ENCODE data around the gene DNM3. TPM values are rescaled to one million over a fixed set of nuclear protein-coding genes. Genes with fewer than 3 reads are reported as not detected.
"Not testable (repeated sequence)": the region's sequence is repeated elsewhere in the genome, so short reads cannot be mapped to it uniquely, and the experiment has no call there.

Gene DNM3
- total RNA-seq, result 1 to 10 TPM; 1.5 to 1.6 TPM

- H3K27ac Mint-ChIP-seq, result peak within 1 kb of the TSS; percentile 21
- no peaks in the 10 kb centered on the region for H3K36me3 Mint-ChIP-seq (ENCODE audit: low read depth)
- DNase-seq (peak; percentile 77), ATAC-seq (peak; percentile 97)
- POLR2A ChIA-PET, result interaction anchor here (0.6 to 1.9 kb wide), 2 partner anchors 60 to 333 kb away, joined by 5 to 6 read pairs; partner anchors contain the start of gene METTL13
- H3K4me1 Mint-ChIP-seq (ENCODE audit: low read depth), result peaks cover 16% of the 10 kb centered on the region
- peak within 1 kb of the TSS; percentile 78 for H3K4me3 Mint-ChIP-seq
- H3K9me3 Mint-ChIP-seq (ENCODE audit: insufficient read depth), result no peaks in the 10 kb centered on the region
- CTCF ChIA-PET, result interaction anchor here (0.5 to 5.0 kb wide), 7 partner anchors 21 to 197 kb away, joined by 3 to 24 read pairs (median 3); partner anchors contain the start of gene VAMP4
- H3K27me3 Mint-ChIP-seq (ENCODE audit: low read depth), result peaks cover 32% of the 10 kb centered on the region
These were observed at the start of gene DNM3 for GRCh38 chr1:171841050-171841910. TSS of gene DNM3 (plus strand) at chr1:171841498. CDS start at chr1:171841657, 159 bp downstream.

DNA sequence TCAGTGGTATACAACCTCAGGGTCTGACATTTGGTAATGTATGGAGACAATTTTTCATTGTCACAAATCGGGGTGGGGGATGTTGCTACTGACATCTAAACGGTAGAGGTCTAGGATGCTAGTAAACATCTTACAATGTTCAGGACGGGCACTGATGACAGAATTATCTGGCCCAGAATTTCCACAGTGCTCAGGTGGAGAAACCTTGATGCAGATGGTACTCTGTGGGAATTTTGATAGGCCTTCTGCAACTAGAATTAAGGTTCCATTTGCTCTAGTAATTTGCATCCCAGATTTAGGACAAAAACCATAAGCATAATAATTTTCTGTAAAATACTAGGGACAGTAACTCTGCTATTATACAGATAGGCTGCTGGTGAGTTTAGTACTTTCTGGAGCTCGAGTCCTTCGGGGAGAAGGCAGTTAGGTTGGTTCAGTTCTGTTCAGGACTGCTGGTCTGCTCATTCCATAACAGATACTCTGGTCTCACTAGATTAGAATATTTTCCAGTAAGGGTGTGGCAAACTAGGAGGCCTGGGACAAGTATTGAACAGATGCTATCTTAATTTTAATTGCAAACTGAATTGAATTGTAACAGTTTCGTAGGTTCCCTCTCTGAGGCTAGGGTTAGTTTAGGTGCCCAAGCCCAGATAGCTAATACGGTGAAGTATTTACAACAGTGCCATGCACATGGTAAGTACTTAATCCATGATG is 48.5 kb upstream of the DNM3 start:
- Mint-ChIP-seq H3K4me1 (ENCODE audit: low read depth) (peaks cover 20% of the 10 kb centered on the region), H3K4me3 (no peak overlapping the region), H3K9me3 (ENCODE audit: insufficient read depth) (no peaks in the 10 kb centered on the region), H3K27ac (peak overlapping the region; percentile 13), H3K27me3 (ENCODE audit: low read depth) (no peaks in the 10 kb centered on the region), H3K36me3 (ENCODE audit: low read depth) (peaks cover 81% of the 10 kb centered on the region)
- ChIA-PET POLR2A (no interaction called here), CTCF (no interaction called here)
- no peak for ATAC-seq
- no peak for DNase-seq

DNA sequence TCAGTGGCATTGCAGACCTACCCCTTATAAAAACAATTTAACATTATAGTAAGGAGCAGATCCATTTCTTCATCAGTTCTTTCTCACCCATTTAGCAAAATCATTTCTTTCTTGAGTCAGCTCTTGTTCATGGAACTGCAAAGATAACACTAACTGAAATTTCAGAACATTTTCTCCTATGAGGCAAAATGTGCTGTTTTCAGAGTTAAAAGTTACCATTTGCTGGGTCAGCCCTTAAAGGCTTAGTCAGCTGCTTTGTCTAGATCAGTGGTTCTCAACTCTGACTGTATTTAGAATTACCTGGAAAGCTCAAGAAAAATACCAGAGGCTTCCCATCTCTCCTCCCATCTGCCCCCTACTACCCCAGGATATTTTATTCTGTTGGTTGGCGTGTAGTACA is 47.7 kb upstream of the DNM3 start:
- DNase-seq (no peak), ATAC-seq (no peak)
- ChIA-PET POLR2A (no interaction called here), CTCF (interaction anchor here (1.1 kb wide), 1 partner anchor 8 kb away, joined by 3 read pairs; no protein-coding TSS in a partner anchor)
- Mint-ChIP-seq H3K27ac (peak overlapping the region; percentile 59), H3K36me3 (ENCODE audit: low read depth) (peaks cover 80% of the 10 kb centered on the region), H3K27me3 (ENCODE audit: low read depth) (no peaks in the 10 kb centered on the region), H3K4me1 (ENCODE audit: low read depth) (peaks cover 17% of the 10 kb centered on the region), H3K4me3 (no peak overlapping the region), H3K9me3 (ENCODE audit: insufficient read depth) (no peaks in the 10 kb centered on the region)

DNA sequence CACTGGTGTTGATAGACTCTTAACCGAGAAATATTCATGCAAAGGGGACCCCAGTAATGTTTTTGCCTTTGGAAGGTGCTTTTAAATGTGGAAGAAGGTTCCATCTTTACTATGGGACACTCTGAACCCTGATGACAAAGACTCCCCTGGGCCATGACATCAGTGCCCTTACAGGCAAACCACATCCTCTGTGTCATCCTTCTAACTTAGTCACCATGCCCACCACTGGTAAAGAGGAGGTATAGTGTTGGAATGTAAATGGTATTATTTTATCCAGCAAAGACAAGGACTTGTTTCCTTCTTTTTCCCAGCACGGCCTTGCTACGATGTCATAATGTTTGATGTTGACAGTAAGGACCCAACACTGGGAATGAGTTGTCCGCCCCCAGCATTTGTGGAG is 47.2 kb upstream of the DNM3 start:
- Mint-ChIP-seq H3K9me3 (ENCODE audit: insufficient read depth) (no peaks in the 10 kb centered on the region), H3K27me3 (ENCODE audit: low read depth) (no peaks in the 10 kb centered on the region), H3K36me3 (ENCODE audit: low read depth) (peaks cover 76% of the 10 kb centered on the region), H3K4me3 (no peak overlapping the region), H3K4me1 (ENCODE audit: low read depth) (peaks cover 15% of the 10 kb centered on the region), H3K27ac (peak overlapping the region; percentile 59)
- ChIA-PET CTCF (interaction anchor here (1.1 kb wide), 2 partner anchors 8 to 53 kb away, joined by 3 to 4 read pairs; no protein-coding TSS in a partner anchor), POLR2A (interaction anchor here (1.3 kb wide), 1 partner anchor 9 kb away, joined by 3 read pairs; no protein-coding TSS in a partner anchor)
- peak; percentile 72 for DNase-seq
- ATAC-seq, result peak; percentile 95

DNA sequence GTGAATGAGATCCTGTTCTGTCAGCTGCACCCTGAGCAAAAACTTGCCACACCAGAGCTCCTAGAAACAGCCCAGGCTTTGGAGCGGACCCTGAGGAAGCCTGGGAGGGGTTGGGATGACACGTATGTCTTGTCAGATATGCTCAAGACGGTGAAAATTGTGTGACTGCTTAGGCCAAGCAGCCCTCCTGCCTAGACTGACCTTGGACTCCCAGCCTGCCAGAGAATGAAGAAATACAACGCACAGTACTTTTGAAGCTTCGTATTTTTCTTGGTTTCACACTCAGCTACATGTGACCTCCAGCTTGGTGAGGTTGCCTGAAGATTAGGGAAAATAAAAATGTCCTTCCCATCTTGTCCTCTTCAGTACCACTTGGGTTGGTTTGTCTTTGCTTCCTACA is 44.7 kb upstream of the DNM3 start:
- peaks cover 57% of the 10 kb centered on the region for H3K36me3 Mint-ChIP-seq (ENCODE audit: low read depth)
- ChIA-PET POLR2A (no interaction called here), CTCF (no interaction called here)
- no peak for DNase-seq
- H3K4me3 Mint-ChIP-seq, result no peak overlapping the region
- no peak for ATAC-seq
- no peaks in the 10 kb centered on the region for H3K27me3 Mint-ChIP-seq (ENCODE audit: low read depth)
- no peaks in the 10 kb centered on the region for H3K9me3 Mint-ChIP-seq (ENCODE audit: insufficient read depth)
- H3K4me1 Mint-ChIP-seq (ENCODE audit: low read depth), result peaks cover 15% of the 10 kb centered on the region
- H3K27ac Mint-ChIP-seq, result no peak overlapping the region

DNA sequence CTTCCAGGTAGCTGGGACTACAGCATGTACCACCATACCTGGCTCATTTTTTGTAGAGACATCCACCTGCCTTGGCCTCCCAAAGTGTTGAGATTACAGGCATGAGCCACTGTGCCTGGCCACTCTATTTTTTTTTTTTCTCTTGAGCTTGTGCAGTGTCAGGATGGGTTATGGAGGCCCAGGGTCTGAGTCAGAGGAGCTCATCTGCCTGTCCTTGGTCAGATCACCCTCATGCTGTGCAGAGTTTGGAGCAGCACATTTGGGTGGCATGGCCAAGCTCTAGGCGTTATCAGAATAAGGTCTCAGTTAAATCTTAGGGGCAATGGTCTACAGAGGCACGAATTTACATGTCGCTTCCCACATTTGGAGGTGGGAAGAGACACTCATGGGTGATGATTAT is 43.0 kb upstream of the DNM3 start:
- Mint-ChIP-seq H3K27ac (no peak overlapping the region), H3K4me1 (ENCODE audit: low read depth) (peaks cover 14% of the 10 kb centered on the region), H3K9me3 (ENCODE audit: insufficient read depth) (no peaks in the 10 kb centered on the region), H3K27me3 (ENCODE audit: low read depth) (no peaks in the 10 kb centered on the region), H3K36me3 (ENCODE audit: low read depth) (peaks cover 41% of the 10 kb centered on the region), H3K4me3 (no peak overlapping the region)
- ChIA-PET CTCF (interaction anchor here (1.7 to 4.8 kb wide), 2 partner anchors 13 to 153 kb away, joined by 5 to 33 read pairs; no protein-coding TSS in a partner anchor), POLR2A (no interaction called here)
- DNase-seq (no peak), ATAC-seq (no peak)

DNA sequence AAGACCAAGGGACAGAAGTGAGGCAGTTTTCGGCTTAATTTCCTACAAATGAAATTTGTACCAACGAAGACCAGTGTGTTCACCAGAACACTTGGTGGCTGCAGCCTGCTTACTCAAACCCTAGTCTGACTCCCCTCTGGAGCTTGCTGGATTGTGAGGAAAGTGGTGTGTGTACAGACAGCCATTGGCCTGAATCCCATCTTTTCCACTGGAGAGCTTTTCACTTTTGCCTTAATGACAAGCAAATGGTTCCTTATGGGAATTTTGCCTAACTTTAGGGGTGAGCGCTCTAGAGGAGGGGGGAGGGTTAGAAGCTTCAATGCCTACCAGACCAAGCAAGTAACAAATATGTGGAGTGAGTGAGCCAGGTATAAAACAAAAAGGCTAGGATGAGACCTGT is 42.5 kb upstream of the DNM3 start:
- CTCF ChIA-PET, result interaction anchor here (0.7 to 4.8 kb wide), 5 partner anchors 12 to 186 kb away, joined by 3 to 33 read pairs (median 5); no protein-coding TSS in a partner anchor
- no peak for ATAC-seq

DNA sequence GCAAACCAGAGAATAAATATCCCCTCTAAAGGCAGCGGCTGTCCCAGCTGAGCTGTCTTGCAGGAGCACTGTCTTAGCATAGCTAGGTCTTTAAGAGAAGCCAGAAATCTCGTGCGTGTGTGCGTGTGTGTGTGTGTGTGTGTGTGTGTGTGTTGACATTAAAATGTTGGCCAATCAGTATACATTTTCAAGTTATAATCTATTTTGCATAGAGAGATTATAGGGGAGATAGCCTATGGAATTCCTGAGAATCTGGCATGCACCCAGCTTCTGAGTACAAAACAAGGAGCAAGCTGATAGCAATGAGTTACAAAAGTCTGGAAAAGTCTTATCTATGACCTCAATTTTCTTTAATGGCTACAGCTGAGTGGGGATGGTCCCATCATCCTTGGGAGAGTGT is 42.1 kb upstream of the DNM3 start:
- Mint-ChIP-seq H3K4me3 (no peak overlapping the region), H3K36me3 (ENCODE audit: low read depth) (peaks cover 34% of the 10 kb centered on the region), H3K9me3 (ENCODE audit: insufficient read depth) (no peaks in the 10 kb centered on the region), H3K27ac (no peak overlapping the region), H3K4me1 (ENCODE audit: low read depth) (peaks cover 6% of the 10 kb centered on the region), H3K27me3 (ENCODE audit: low read depth) (no peaks in the 10 kb centered on the region)
- ATAC-seq (no peak), DNase-seq (no peak)
- CTCF ChIA-PET, result interaction anchor here (0.7 to 4.8 kb wide), 5 partner anchors 12 to 186 kb away, joined by 3 to 33 read pairs (median 5); no protein-coding TSS in a partner anchor
- POLR2A ChIA-PET, result no interaction called here

More for the DNA sequence above, 42.5 kb upstream of the DNM3 start:
- H3K36me3 Mint-ChIP-seq (ENCODE audit: low read depth), result peaks cover 38% of the 10 kb centered on the region
- no peaks in the 10 kb centered on the region for H3K9me3 Mint-ChIP-seq (ENCODE audit: insufficient read depth)
- peaks cover 10% of the 10 kb centered on the region for H3K4me1 Mint-ChIP-seq (ENCODE audit: low read depth)
- H3K27me3 Mint-ChIP-seq (ENCODE audit: low read depth), result no peaks in the 10 kb centered on the region
- POLR2A ChIA-PET, result no interaction called here
- H3K27ac Mint-ChIP-seq, result no peak overlapping the region
- DNase-seq, result no peak
- H3K4me3 Mint-ChIP-seq, result no peak overlapping the region

GRCh38 chr1:171799698-171800097 is 41.6 kb upstream of the DNM3 start:
- ChIA-PET CTCF (interaction anchor here (1.3 to 6.8 kb wide), 10 partner anchors 8 to 601 kb away, joined by 3 to 142 read pairs (median 8); partner anchors contain the start of gene METTL13), POLR2A (interaction anchor here (0.6 kb wide), 1 partner anchor 204 kb away, joined by 3 read pairs; no protein-coding TSS in a partner anchor)
- not testable (repeated sequence) for H3K27me3 Mint-ChIP-seq (ENCODE audit: low read depth); H3K4me3 Mint-ChIP-seq; H3K27ac Mint-ChIP-seq; H3K9me3 Mint-ChIP-seq (ENCODE audit: insufficient read depth); H3K4me1 Mint-ChIP-seq (ENCODE audit: low read depth); ATAC-seq; DNase-seq
- peaks cover 29% of the 10 kb centered on the region for H3K36me3 Mint-ChIP-seq (ENCODE audit: low read depth)

DNA sequence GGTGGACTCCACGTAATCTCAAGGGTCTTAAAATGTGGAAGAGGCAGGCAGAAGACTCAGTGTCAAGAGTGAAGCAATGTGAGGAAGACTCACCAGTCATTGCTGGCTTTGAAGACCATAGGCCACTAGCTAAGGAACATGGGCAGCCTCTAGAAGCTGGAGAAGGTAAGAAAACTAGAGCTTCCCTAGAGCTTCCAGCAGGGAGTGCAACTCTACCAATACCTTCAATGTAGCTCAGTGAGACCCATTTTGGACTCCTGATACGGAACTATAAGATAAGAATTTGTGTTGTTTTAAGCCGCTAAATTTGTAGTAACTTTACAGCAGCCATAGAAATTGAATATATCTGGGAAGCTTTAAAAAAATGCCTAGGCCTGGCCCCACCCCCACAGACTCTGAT is 41.0 kb upstream of the DNM3 start:
- H3K36me3 Mint-ChIP-seq (ENCODE audit: low read depth), result peaks cover 25% of the 10 kb centered on the region
- ChIA-PET CTCF (interaction anchor here (0.8 to 6.8 kb wide), 22 partner anchors 9 to 628 kb away, joined by 3 to 142 read pairs (median 6); partner anchors contain the start of genes DNM3 and METTL13), POLR2A (interaction anchor here (0.6 to 1.4 kb wide), 4 partner anchors 15 to 205 kb away, joined by 3 to 4 read pairs (median 3); partner anchors contain the start of genes METTL13 and VAMP4)
- no peak overlapping the region for H3K27ac Mint-ChIP-seq
- H3K4me3 Mint-ChIP-seq, result no peak overlapping the region
- no peaks in the 10 kb centered on the region for H3K9me3 Mint-ChIP-seq (ENCODE audit: insufficient read depth)
- ATAC-seq (no peak), DNase-seq (no peak)
- H3K27me3 Mint-ChIP-seq (ENCODE audit: low read depth), result no peaks in the 10 kb centered on the region
- peaks cover 2% of the 10 kb centered on the region for H3K4me1 Mint-ChIP-seq (ENCODE audit: low read depth)

DNA sequence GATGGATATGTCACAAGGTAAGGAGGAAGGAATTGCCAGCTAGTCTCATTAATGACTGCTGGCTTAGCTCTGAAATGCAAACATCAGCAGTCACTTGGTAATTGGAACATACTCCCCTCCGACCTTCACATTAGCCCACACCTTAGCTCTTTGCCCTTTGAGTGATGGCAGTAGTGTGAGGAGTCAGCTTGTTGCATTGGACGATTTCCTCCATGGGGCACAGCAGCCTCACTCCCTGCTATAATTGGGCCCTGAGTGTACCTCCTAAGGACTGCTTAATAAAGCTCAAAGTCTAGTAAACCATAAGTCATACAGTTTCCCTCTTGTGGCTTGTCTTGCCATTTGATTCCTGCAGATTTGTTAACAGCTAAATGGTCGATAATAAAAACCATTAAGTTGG is 40.4 kb upstream of the DNM3 start:
- H3K9me3 Mint-ChIP-seq (ENCODE audit: insufficient read depth), result no peaks in the 10 kb centered on the region
- peaks cover 6% of the 10 kb centered on the region for H3K4me1 Mint-ChIP-seq (ENCODE audit: low read depth)
- no peak for DNase-seq
- H3K27ac Mint-ChIP-seq, result no peak overlapping the region
- CTCF ChIA-PET, result interaction anchor here (0.6 to 6.8 kb wide), 25 partner anchors 9 to 627 kb away, joined by 3 to 142 read pairs (median 5); partner anchors contain the start of genes DNM3 and METTL13
- ATAC-seq, result no peak
- peaks cover 21% of the 10 kb centered on the region for H3K36me3 Mint-ChIP-seq (ENCODE audit: low read depth)
- no peak overlapping the region for H3K4me3 Mint-ChIP-seq
- POLR2A ChIA-PET, result interaction anchor here (1.0 to 1.4 kb wide), 3 partner anchors 14 to 59 kb away, joined by 3 to 4 read pairs (median 3); partner anchors contain the start of genes METTL13 and VAMP4
- H3K27me3 Mint-ChIP-seq (ENCODE audit: low read depth), result no peaks in the 10 kb centered on the region
